Osteocyte (in vitro differentiated cells): ENCODE data around the gene HPS6. TPM values are rescaled to one million over a fixed set of nuclear protein-coding genes. Genes with fewer than 3 reads are reported as not detected.
A peak's percentile ranks its signal among the peaks of the same experiment; 100 is the strongest.
"Not testable (repeated sequence)": the region's sequence is repeated elsewhere in the genome, so short reads cannot be mapped to it uniquely, and the experiment has no call there.

Experiments
- DNase-seq: peaks from one replicate; pipeline ENCODE4 v3.0.0; 2021; ENCODE audit warnings: mixed read lengths; ENCODE audit not compliant: unreplicated experiment; ENCODE audit errors: extremely low spot score
- H3K27ac Mint-ChIP-seq: one replicate; pipeline ENCODE4 v1.8.0; 2021; ENCODE audit warnings: mild to moderate bottlenecking, mixed read lengths; ENCODE audit not compliant: unreplicated experiment
- H3K27me3 Mint-ChIP-seq: one replicate; pipeline ENCODE4 v1.8.0; 2021; ENCODE audit warnings: mixed read lengths; ENCODE audit not compliant: unreplicated experiment
- H3K36me3 Mint-ChIP-seq: one replicate; pipeline ENCODE4 v1.8.0; 2021; ENCODE audit warnings: mixed read lengths; ENCODE audit not compliant: unreplicated experiment
- H3K4me1 Mint-ChIP-seq: one replicate; pipeline ENCODE4 v1.8.0; 2021; ENCODE audit warnings: mixed read lengths; ENCODE audit not compliant: unreplicated experiment
- H3K4me3 Mint-ChIP-seq: one replicate; pipeline ENCODE4 v1.8.0; 2021; ENCODE audit warnings: mild to moderate bottlenecking, moderate library complexity, mixed read lengths; ENCODE audit not compliant: unreplicated experiment
- H3K9me3 Mint-ChIP-seq: one replicate; pipeline ENCODE4 v1.8.0; 2021; ENCODE audit warnings: mixed read lengths; ENCODE audit not compliant: unreplicated experiment
- total RNA-seq: library from RNA; stranded (reverse); gene quantifications from 2 replicates; pipeline ENCODE4 v1.2.1, GENCODE V29; 2021
- TF ChIP-seq, protein P1 (sequence below): fragments of 200-600 bp; sonication (generic); IDR thresholded peaks from 2 replicates; pipeline ENCODE4 v1.5.0; 2021; ENCODE audit warnings: antibody characterized with exemption, mild to moderate bottlenecking, moderate library complexity

HPS6 gene
- total RNA-seq, 1 donor from 2014 or later, result 21.5 TPM

DNA sequence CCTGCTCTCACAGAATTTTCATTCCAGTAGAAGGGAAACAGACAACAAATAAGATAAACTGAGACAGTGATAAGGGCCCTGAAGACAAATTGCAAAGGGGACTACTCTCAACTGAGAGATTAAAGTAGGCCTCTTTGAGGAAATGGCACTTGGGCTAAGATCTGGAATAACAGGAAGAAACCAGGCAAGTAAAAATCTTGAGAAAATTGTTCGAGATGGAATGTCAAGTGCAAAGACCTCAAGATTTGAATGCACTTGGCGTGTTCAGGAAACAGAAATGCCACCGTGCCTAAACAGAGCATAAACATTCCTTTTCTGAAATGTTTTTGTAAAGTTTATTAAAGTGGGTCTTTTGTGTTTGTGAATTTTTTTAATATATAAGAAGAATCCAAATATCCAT is 19.9 kb upstream of the HPS6 start:
- no peak for DNase-seq
- Mint-ChIP-seq H3K36me3 (peaks cover 6% of the 10 kb centered on the region), H3K9me3 (no peaks in the 10 kb centered on the region), H3K4me3 (no peak overlapping the region), H3K27me3 (no peaks in the 10 kb centered on the region), H3K27ac (no peak overlapping the region), H3K4me1 (peaks cover 2% of the 10 kb centered on the region)
- TF ChIP-seq, protein P1, sequence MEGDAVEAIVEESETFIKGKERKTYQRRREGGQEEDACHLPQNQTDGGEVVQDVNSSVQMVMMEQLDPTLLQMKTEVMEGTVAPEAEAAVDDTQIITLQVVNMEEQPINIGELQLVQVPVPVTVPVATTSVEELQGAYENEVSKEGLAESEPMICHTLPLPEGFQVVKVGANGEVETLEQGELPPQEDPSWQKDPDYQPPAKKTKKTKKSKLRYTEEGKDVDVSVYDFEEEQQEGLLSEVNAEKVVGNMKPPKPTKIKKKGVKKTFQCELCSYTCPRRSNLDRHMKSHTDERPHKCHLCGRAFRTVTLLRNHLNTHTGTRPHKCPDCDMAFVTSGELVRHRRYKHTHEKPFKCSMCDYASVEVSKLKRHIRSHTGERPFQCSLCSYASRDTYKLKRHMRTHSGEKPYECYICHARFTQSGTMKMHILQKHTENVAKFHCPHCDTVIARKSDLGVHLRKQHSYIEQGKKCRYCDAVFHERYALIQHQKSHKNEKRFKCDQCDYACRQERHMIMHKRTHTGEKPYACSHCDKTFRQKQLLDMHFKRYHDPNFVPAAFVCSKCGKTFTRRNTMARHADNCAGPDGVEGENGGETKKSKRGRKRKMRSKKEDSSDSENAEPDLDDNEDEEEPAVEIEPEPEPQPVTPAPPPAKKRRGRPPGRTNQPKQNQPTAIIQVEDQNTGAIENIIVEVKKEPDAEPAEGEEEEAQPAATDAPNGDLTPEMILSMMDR, result no peak

DNA sequence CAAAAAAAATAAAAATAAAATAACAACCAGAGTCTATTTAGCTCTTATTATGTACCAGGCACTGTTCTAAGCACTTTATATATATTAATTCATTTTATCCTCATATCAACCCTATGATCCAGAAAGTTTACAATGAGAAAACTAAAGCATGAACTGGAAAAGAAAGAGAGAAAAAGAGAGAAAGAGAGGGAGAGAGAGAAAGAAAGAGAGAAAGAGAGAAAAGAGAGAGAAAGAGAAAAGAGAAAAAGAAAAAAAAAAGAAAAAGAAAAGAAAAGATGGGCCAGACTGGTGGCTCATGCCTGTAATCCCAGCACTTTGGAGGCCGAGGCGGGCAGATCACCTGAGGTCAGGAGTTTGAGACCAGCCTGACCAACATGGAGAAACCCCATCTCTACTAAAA is 19.1 kb upstream of the HPS6 start:
- Mint-ChIP-seq H3K36me3 (peaks cover 6% of the 10 kb centered on the region), H3K9me3 (no peaks in the 10 kb centered on the region), H3K27ac (no peak overlapping the region), H3K4me1 (peaks cover 2% of the 10 kb centered on the region), H3K4me3 (no peak overlapping the region), H3K27me3 (no peaks in the 10 kb centered on the region)
- TF ChIP-seq, protein P1, result no peak
- no peak for DNase-seq

DNA sequence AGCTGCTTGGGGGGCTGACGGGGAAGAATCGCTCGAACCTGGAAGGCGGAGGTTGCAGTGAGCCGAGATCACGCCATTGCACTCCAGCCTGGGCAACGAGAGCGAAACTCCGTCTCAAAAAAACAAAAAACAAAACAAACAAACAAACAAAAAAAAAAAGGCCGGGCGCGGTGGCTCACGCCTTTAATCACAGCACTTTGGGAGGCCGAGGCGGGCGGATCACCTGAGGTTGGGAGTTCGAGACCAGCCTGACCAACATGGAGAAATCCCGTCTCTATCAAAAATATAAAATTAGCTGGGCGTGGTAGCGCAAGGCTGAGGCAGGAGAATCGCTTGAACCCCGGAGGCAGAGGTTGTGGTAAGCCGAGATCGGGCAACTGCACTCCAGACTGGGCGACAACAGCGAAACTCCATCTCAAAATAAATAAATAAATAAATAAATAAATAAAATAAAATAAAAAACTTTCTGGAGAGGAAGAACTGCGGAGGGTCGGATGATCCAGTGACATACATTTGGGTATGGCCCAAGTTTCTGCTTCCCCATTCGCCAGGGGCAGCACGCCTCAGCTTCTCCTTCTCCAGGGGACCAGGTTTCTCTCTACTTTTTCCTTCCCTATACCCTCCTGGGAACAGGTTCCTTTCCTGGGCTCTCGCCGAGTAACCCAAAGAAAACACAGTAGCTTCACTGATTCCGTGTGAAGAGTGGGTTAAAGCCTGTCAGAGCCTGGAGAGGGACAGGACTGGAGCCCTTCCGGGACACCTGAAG is 10.1 kb upstream of the HPS6 start:
- DNase-seq, result not testable (repeated sequence)

DNA sequence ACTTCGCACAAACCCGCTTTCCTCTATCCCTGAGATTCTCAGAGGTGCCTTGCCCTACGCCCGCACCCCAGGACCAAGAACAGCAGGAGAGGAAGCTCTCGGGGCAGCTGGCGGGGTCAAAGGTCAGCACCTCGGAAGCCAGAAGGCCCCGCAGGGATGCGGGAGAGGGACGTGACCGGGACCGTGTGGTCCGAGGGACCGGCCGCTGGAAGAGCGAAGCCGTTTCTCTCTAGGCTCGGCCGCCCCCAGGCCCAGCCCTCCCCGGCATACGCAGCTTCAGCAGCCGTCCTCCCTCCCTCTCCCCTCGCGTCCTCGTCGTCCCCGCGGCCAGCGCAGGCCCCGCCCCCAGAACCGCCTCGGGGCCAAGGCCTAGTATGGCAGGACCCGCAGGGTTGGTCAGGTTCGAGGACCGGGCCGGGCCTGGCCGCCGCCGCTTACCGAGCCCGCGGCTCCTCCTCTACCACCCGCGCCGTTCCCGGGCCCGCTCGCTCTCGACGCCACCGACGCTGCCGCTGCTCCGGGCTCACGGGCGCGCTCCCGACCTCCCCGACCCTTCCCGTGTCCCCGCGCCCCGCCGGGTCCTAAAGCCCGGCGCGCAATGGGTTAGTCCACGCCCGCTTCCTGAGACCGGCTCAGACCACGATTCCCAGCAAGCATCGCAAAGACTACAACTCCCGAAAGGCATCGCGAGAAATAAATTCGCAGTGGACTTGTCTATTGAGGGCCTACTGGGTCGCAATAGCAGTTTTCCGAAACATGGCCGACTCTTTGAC is 9.3 kb upstream of the HPS6 start, which contains the start of gene ARMH3:
ARMH3 (minus strand) TSS at position 527 of the 773 bp plus-strand sequence. CDS start 16,059 bp downstream, outside the sequence.
- no peaks in the 10 kb centered on the region for H3K9me3 Mint-ChIP-seq
- TF ChIP-seq, protein P1, result no peak
- peak; percentile 97 for DNase-seq
- H3K4me1 Mint-ChIP-seq, result peaks cover 40% of the 10 kb centered on the region
- H3K27ac Mint-ChIP-seq, result peak within 1 kb of the TSS; percentile 93
- no peaks in the 10 kb centered on the region for H3K36me3 Mint-ChIP-seq
- no peaks in the 10 kb centered on the region for H3K27me3 Mint-ChIP-seq
- peak within 1 kb of the TSS; percentile 95 for H3K4me3 Mint-ChIP-seq

More for the DNA sequence above, 10.1 kb upstream of the HPS6 start:
- not testable (repeated sequence) for H3K27me3 Mint-ChIP-seq, H3K36me3 Mint-ChIP-seq, H3K9me3 Mint-ChIP-seq
- H3K4me3 Mint-ChIP-seq, result peak overlapping the region; percentile 95
- peaks cover 40% of the 10 kb centered on the region for H3K4me1 Mint-ChIP-seq
- peak overlapping the region; percentile 93 for H3K27ac Mint-ChIP-seq

DNA sequence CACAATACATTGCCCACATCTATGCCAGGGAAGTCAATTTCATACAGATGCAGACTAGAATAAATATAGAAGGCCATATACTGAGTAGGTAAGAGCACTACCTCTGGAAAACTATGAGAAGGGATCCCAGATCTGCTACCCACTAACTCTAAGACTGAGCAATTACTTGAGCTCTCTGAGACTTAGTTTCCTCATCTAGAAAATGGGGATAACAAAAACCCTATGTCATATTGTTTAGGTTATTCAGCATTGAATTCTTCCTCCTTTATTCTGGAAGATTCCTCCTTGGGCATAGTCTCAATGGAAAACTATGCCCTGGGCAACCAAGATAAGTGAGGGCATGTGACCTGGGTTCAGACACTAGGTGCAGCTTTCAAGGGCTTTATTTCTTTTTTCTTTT is 5.2 kb upstream of the HPS6 start:
- H3K4me1 Mint-ChIP-seq, result peaks cover 14% of the 10 kb centered on the region
- no peaks in the 10 kb centered on the region for H3K36me3 Mint-ChIP-seq
- DNase-seq, result no peak

More for the DNA sequence above, 5.2 kb upstream of the HPS6 start:
- H3K27me3 Mint-ChIP-seq, result no peaks in the 10 kb centered on the region
- H3K9me3 Mint-ChIP-seq, result no peaks in the 10 kb centered on the region
- TF ChIP-seq, protein P1, result no peak
- H3K27ac Mint-ChIP-seq, result no peak overlapping the region
- no peak overlapping the region for H3K4me3 Mint-ChIP-seq
